HepG2 (cell line): ENCODE results near the gene SLC29A2. TPM values are rescaled to one million over a fixed set of nuclear protein-coding genes. Genes with fewer than 3 reads are reported as not detected.
A peak's percentile ranks its signal among the peaks of the same experiment; 100 is the strongest.

ENCODE experiments used
- ARID3A ChIP-seq: IDR thresholded peaks from 2 replicates; pipeline ENCODE4 v1.6.1; 2012; ENCODE audit warnings: low read depth, low read length, improper control_type of control experiment
- BRCA1 ChIP-seq: sonication (generic); formaldehyde crosslinking; IDR thresholded peaks from 2 replicates; pipeline ENCODE4 v1.4.0; 2020; ENCODE audit warnings: missing genetic modification reagents
- CBX1 ChIP-seq: IDR thresholded peaks from one replicate; pipeline ENCODE4 v1.6.1; 2016; ENCODE audit warnings: antibody characterized with exemption, low read depth
- DPF2 ChIP-seq: sonication (generic); formaldehyde crosslinking; IDR thresholded peaks from 2 replicates; pipeline ENCODE4 v1.4.0; 2020; ENCODE audit warnings: mild to moderate bottlenecking, low read depth, missing genetic modification reagents, borderline replicate concordance
- GZF1 ChIP-seq: sonication (generic); formaldehyde crosslinking; IDR thresholded peaks from 2 replicates; pipeline ENCODE4 v1.5.1; 2020; ENCODE audit warnings: mild to moderate bottlenecking, missing genetic modification reagents
- JARID2 ChIP-seq: sonication (generic); formaldehyde crosslinking; IDR thresholded peaks from 2 replicates; pipeline ENCODE4 v1.8.1; 2023; ENCODE audit warnings: missing genetic modification reagents, inconsistent platforms; ENCODE audit not compliant: insufficient replicate concordance
- MLXIP ChIP-seq: sonication (generic); formaldehyde crosslinking; IDR thresholded peaks from 2 replicates; pipeline ENCODE4 v1.9.0; 2021; ENCODE audit warnings: missing genetic modification reagents, borderline replicate concordance
- MYPOP ChIP-seq: sonication (generic); formaldehyde crosslinking; IDR thresholded peaks from 2 replicates; pipeline ENCODE4 v1.8.1; 2023; ENCODE audit warnings: mild to moderate bottlenecking, moderate library complexity, missing genetic modification reagents
- NFATC3 ChIP-seq: sonication (generic); formaldehyde crosslinking; IDR thresholded peaks from 2 replicates; pipeline ENCODE4 v1.5.1; 2020; ENCODE audit warnings: mild to moderate bottlenecking, missing genetic modification reagents
- SIN3A ChIP-seq: IDR thresholded peaks from 2 replicates; pipeline ENCODE4 v1.6.1; 2011; ENCODE audit warnings: low read depth, mild to moderate bottlenecking, control low read depth, low read length, borderline replicate concordance
- SP2 ChIP-seq: sonication (generic); formaldehyde crosslinking; IDR thresholded peaks from 2 replicates; pipeline ENCODE4 v1.5.1; 2020; ENCODE audit warnings: mild to moderate bottlenecking, missing genetic modification reagents
- TARDBP ChIP-seq: sonication (generic); formaldehyde crosslinking; IDR thresholded peaks from 2 replicates; pipeline ENCODE4 v1.8.0; 2022; ENCODE audit warnings: mild to moderate bottlenecking, missing genetic modification reagents
- TBX2 ChIP-seq: sonication (generic); formaldehyde crosslinking; IDR thresholded peaks from 2 replicates; pipeline ENCODE4 v1.5.0; 2020; ENCODE audit warnings: missing genetic modification reagents, mild to moderate bottlenecking, borderline replicate concordance
- THAP11 ChIP-seq: IDR thresholded peaks from 2 replicates; pipeline ENCODE4 v1.6.1; 2016; ENCODE audit warnings: missing biosample characterization, missing genetic modification reagents
- TMF1 ChIP-seq: sonication (generic); formaldehyde crosslinking; IDR thresholded peaks from 2 replicates; pipeline ENCODE4 v1.8.1; 2022; ENCODE audit warnings: low read depth, missing genetic modification reagents
- ZFP36 ChIP-seq: fragments of 150-350 bp; IDR thresholded peaks from 2 replicates; pipeline ENCODE4 v1.6.1; 2018; ENCODE audit warnings: borderline replicate concordance, low read length, low read depth; ENCODE audit not compliant: partially characterized antibody
- ZNF143 ChIP-seq: sonication (generic); formaldehyde crosslinking; IDR thresholded peaks from 2 replicates; pipeline ENCODE4 v1.4.0; 2020; ENCODE audit warnings: missing genetic modification reagents
- ZNF326 ChIP-seq: sonication (generic); formaldehyde crosslinking; IDR thresholded peaks from 2 replicates; pipeline ENCODE4 v1.4.0; 2020; ENCODE audit warnings: missing genetic modification reagents, borderline replicate concordance
- ZNF605 ChIP-seq: sonication (generic); formaldehyde crosslinking; IDR thresholded peaks from 2 replicates; pipeline ENCODE4 v1.8.0; 2022; ENCODE audit warnings: mild to moderate bottlenecking, missing genetic modification reagents
- ZNF607 ChIP-seq: sonication (generic); formaldehyde crosslinking; IDR thresholded peaks from 2 replicates; pipeline ENCODE4 v1.5.1; 2020; ENCODE audit warnings: missing genetic modification reagents, mild to moderate bottlenecking, borderline replicate concordance
- ZNF616 ChIP-seq: sonication (generic); formaldehyde crosslinking; IDR thresholded peaks from 2 replicates; pipeline ENCODE4 v1.5.0; 2020; ENCODE audit warnings: low read depth, mild to moderate bottlenecking, missing genetic modification reagents
- ZNF652 ChIP-seq: IDR thresholded peaks from 2 replicates; pipeline ENCODE4 v1.6.1; 2016; ENCODE audit warnings: low read depth, borderline replicate concordance
- ZNF713 ChIP-seq: sonication (generic); formaldehyde crosslinking; IDR thresholded peaks from 2 replicates; pipeline ENCODE4 v1.4.0; 2020; ENCODE audit warnings: mild to moderate bottlenecking, missing genetic modification reagents
- ZNF878 ChIP-seq: sonication (generic); formaldehyde crosslinking; IDR thresholded peaks from 2 replicates; pipeline ENCODE4 v1.8.1; 2023; ENCODE audit warnings: mild to moderate bottlenecking, missing genetic modification reagents, moderate library complexity
- polyA plus RNA-seq, 8 experiments: library from polyadenylated mRNA; depleted of rRNA in 3 of 8; stranded (reverse) in 7 of 8; unstranded in 1 of 8; fragments of >200 nt; fragmentation: Illumina TruSeq in 4 of 8; extraction: Trizol in 4 of 8; gene quantifications; 2 replicates each; pipeline versions ENCODE4 v1.2.1 to v1.2.3, GENCODE V29; 2011 to 2016; ENCODE audit warnings: low read depth in 4 of 8, missing spikeins in 1 of 8, mixed read lengths in 1 of 8; ENCODE audit not compliant: insufficient read depth in 1 of 8
- total RNA-seq, 5 experiments: library from RNA; depleted of rRNA; stranded (reverse); fragments of >200 nt; fragmentation: Illumina TruSeq; extraction: Trizol; gene quantifications; 2 replicates each; pipeline ENCODE4 v1.2.3, GENCODE V29; 2016; ENCODE audit warnings: low read depth in 1 of 5

The SLC29A2 gene
- total and polyA plus RNA-seq, 2 of the 13 experiments (the other 11 are each of a cell fraction or from before 2014, with no cell fraction given), result 0.63 to 0.66 TPM

GRCh38 chr11:66336234-66337102 lies 35.1 kb downstream of the SLC29A2 start, which contains the start of gene RIN1 (continued):
- TF ChIP-seq NFATC3 (CRISPR knock-in tag), result 0 out of 2 replicates have a peak, but pooled peaks have one; percentile 56
- peak; percentile 89 for TF ChIP-seq MYPOP (CRISPR knock-in tag)
- peak; percentile 95 for TF ChIP-seq TBX2 (CRISPR knock-in tag)
- TF ChIP-seq ZNF652 (CRISPR knock-in tag), result peak; percentile 100
- no peak for TF ChIP-seq TMF1 (CRISPR knock-in tag)
- no peak for TF ChIP-seq ZFP36
- 0 out of 2 replicates have a peak, but pooled peaks have one; percentile 33 for TF ChIP-seq ARID3A
- 0 out of 2 replicates have a peak, but pooled peaks have one; percentile 50 for TF ChIP-seq ZNF616 (CRISPR knock-in tag)
- TF ChIP-seq JARID2 (CRISPR knock-in tag), result no peak
- peak; percentile 91 for TF ChIP-seq TARDBP (CRISPR knock-in tag)
- TF ChIP-seq GZF1 (CRISPR knock-in tag), result 0 out of 2 replicates have a peak, but pooled peaks have one; percentile 80
- peak; percentile 59; the same call in 1 of the 2 replicates for TF ChIP-seq ZNF143 (CRISPR knock-in tag)
- TF ChIP-seq ZNF713 (CRISPR knock-in tag), result no peak
- TF ChIP-seq THAP11, result peak; percentile 69
- peak; percentile 43 for TF ChIP-seq SP2 (CRISPR knock-in tag)
- TF ChIP-seq DPF2 (CRISPR knock-in tag), result peak; percentile 39; the same call in 1 of the 2 replicates
- TF ChIP-seq ZNF605 (CRISPR knock-in tag), result peak; percentile 67
- peak; percentile 75 for TF ChIP-seq SIN3A
- 0 out of 2 replicates have a peak, but pooled peaks have one; percentile 36 for TF ChIP-seq ZNF878 (CRISPR knock-in tag)
- TF ChIP-seq BRCA1, result peak; percentile 50; the same call in 1 of the 2 replicates
- TF ChIP-seq CBX1, result peak; percentile 38
- no peak for TF ChIP-seq MLXIP (CRISPR knock-in tag)
- no peak for TF ChIP-seq ZNF326 (CRISPR knock-in tag)
- TF ChIP-seq ZNF607 (CRISPR knock-in tag), result peak; percentile 65; the same call in 1 of the 2 replicates
